NT2/D1 (cell line): ENCODE results near the gene TWSG1.

Experiments used
- DNase-seq: peaks from one replicate; pipeline ENCODE4 v3.0.0-alpha.2; 2011; ENCODE audit warnings: low read depth, low spot score
- H3K27me3 ChIP-seq: 2 replicates; pipeline ENCODE4 v1.6.0; 2011; ENCODE audit warnings: mild to moderate bottlenecking; ENCODE audit not compliant: insufficient read length, insufficient read depth
- H3K36me3 ChIP-seq: 2 replicates; pipeline ENCODE4 v1.6.1; 2011; ENCODE audit warnings: mild to moderate bottlenecking, low read length, mixed read lengths; ENCODE audit not compliant: insufficient read depth, insufficient read length
- H3K4me1 ChIP-seq: 2 replicates; pipeline ENCODE4 v1.5.1; 2011; ENCODE audit not compliant: insufficient read depth, insufficient read length
- H3K4me3 ChIP-seq: 2 replicates; pipeline ENCODE4 v1.5.1; 2011; ENCODE audit warnings: low read depth; ENCODE audit not compliant: insufficient read length
- H3K9ac ChIP-seq: 2 replicates; pipeline ENCODE4 v1.6.0; 2011; ENCODE audit warnings: low read depth; ENCODE audit not compliant: insufficient read length
- H3K9me3 ChIP-seq: 2 replicates; pipeline ENCODE4 v1.5.1; 2011; ENCODE audit warnings: mild to moderate bottlenecking, low read length; ENCODE audit not compliant: insufficient read depth
- SUZ12 ChIP-seq: IDR thresholded peaks from 2 replicates; pipeline ENCODE4 v1.6.1; 2011; ENCODE audit not compliant: insufficient read length, insufficient read depth; ENCODE audit errors: extremely low read depth
- YY1 ChIP-seq: IDR thresholded peaks from 2 replicates; pipeline ENCODE4 v1.6.1; 2011; ENCODE audit not compliant: insufficient read length, insufficient read depth
- ZNF274 ChIP-seq: IDR thresholded peaks from 2 replicates; pipeline ENCODE4 v1.6.1; 2011; ENCODE audit warnings: mild to moderate bottlenecking, low read depth, low read length

The TWSG1 gene

GRCh38 chr18:9296233-9297006, 38.2 kb upstream of the TWSG1 start:
- peaks cover 29% of the 10 kb centered on the region for H3K9me3 ChIP-seq
- H3K27me3 ChIP-seq, result no peaks in the 10 kb centered on the region
- TF ChIP-seq SUZ12 (no peak), ZNF274 (no peak), YY1 (no peak)
- DNase-seq, result no peak
- H3K36me3 ChIP-seq, result no peaks in the 10 kb centered on the region
- no peak overlapping the region for H3K4me3 ChIP-seq
- no peaks in the 10 kb centered on the region for H3K4me1 ChIP-seq
- H3K9ac ChIP-seq, result no peak overlapping the region

GRCh38 chr18:9297007-9297393, 37.6 kb upstream of the TWSG1 start:
- no peaks in the 10 kb centered on the region for H3K27me3 ChIP-seq
- no peak overlapping the region for H3K9ac ChIP-seq
- TF ChIP-seq ZNF274 (no peak), SUZ12 (no peak), YY1 (no peak)
- no peak overlapping the region for H3K4me3 ChIP-seq
- no peak for DNase-seq
- H3K36me3 ChIP-seq, result no peaks in the 10 kb centered on the region
- H3K4me1 ChIP-seq, result no peaks in the 10 kb centered on the region
- H3K9me3 ChIP-seq, result peaks cover 29% of the 10 kb centered on the region

GRCh38 chr18:9304388-9305070, 30.0 kb upstream of the TWSG1 start:
- H3K9ac ChIP-seq, result no peak overlapping the region
- no peak for DNase-seq
- H3K27me3 ChIP-seq, result no peaks in the 10 kb centered on the region
- TF ChIP-seq ZNF274, result no peak
- TF ChIP-seq YY1, result no peak
- no peak for TF ChIP-seq SUZ12
- no peaks in the 10 kb centered on the region for H3K4me1 ChIP-seq
- H3K4me3 ChIP-seq, result no peak overlapping the region
- H3K36me3 ChIP-seq, result no peaks in the 10 kb centered on the region
- H3K9me3 ChIP-seq, result peaks cover 8% of the 10 kb centered on the region

- Histone ChIP-seq H3K4me3 (no peak overlapping the region), H3K27me3 (no peaks in the 10 kb centered on the region), H3K9me3 (no peaks in the 10 kb centered on the region), H3K9ac (no peak overlapping the region), H3K36me3 (no peaks in the 10 kb centered on the region), H3K4me1 (no peaks in the 10 kb centered on the region)
- DNase-seq, result no peak
- no peak for TF ChIP-seq SUZ12
- no peak for TF ChIP-seq ZNF274
- TF ChIP-seq YY1, result no peak
Measured at GRCh38 chr18:9319333-9319732, 15.2 kb upstream of the TWSG1 start.

GRCh38 chr18:9321017-9321452, 13.5 kb upstream of the TWSG1 start:
- Histone ChIP-seq H3K9me3 (no peaks in the 10 kb centered on the region), H3K4me1 (no peaks in the 10 kb centered on the region), H3K4me3 (no peak overlapping the region), H3K9ac (no peak overlapping the region), H3K27me3 (no peaks in the 10 kb centered on the region), H3K36me3 (no peaks in the 10 kb centered on the region)
- DNase-seq, result no peak
- no peak for TF ChIP-seq SUZ12
- no peak for TF ChIP-seq ZNF274
- no peak for TF ChIP-seq YY1

GRCh38 chr18:9321736-9322135, 12.8 kb upstream of the TWSG1 start:
- H3K27me3 ChIP-seq, result no peaks in the 10 kb centered on the region
- DNase-seq, result no peak
- H3K9me3 ChIP-seq, result no peaks in the 10 kb centered on the region
- no peak overlapping the region for H3K9ac ChIP-seq
- no peaks in the 10 kb centered on the region for H3K36me3 ChIP-seq
- no peaks in the 10 kb centered on the region for H3K4me1 ChIP-seq
- H3K4me3 ChIP-seq, result no peak overlapping the region
- TF ChIP-seq ZNF274 (no peak), SUZ12 (no peak), YY1 (no peak)

- H3K27me3 ChIP-seq, result no peaks in the 10 kb centered on the region
- H3K36me3 ChIP-seq, result no peaks in the 10 kb centered on the region
- no peak for DNase-seq
- H3K4me3 ChIP-seq, result no peak overlapping the region
- TF ChIP-seq YY1 (no peak), ZNF274 (no peak), SUZ12 (no peak)
- H3K4me1 ChIP-seq, result no peaks in the 10 kb centered on the region
- H3K9me3 ChIP-seq, result no peaks in the 10 kb centered on the region
- H3K9ac ChIP-seq, result no peak overlapping the region
Measured at GRCh38 chr18:9322744-9323143, 11.8 kb upstream of the TWSG1 start.
